WTC11 (cell line): ENCODE data around the gene USP48.

Experiments used
- ATF3 ChIP-seq: sonication (generic); formaldehyde crosslinking; conservative IDR thresholded peaks from 2 replicates; pipeline ENCODE4 v1.8.1; 2022; ENCODE audit warnings: mild to moderate bottlenecking, missing genetic modification reagents
- CTCF ChIP-seq: fragments of 200-600 bp; IDR thresholded peaks from 2 replicates; pipeline ENCODE4 v1.8.0; 2022; ENCODE audit warnings: antibody characterized with exemption
- E2F4 ChIP-seq: sonication (generic); formaldehyde crosslinking; IDR thresholded peaks from 2 replicates; pipeline ENCODE4 v1.8.1; 2022; ENCODE audit warnings: low read depth, mild to moderate bottlenecking, moderate library complexity, missing genetic modification reagents, borderline replicate concordance
- E2F5 ChIP-seq: sonication (generic); formaldehyde crosslinking; IDR thresholded peaks from 2 replicates; pipeline ENCODE4 v1.8.1; 2022; ENCODE audit warnings: mild to moderate bottlenecking, moderate library complexity, missing genetic modification reagents
- HMGXB4 ChIP-seq: sonication (generic); formaldehyde crosslinking; IDR thresholded peaks from 2 replicates; pipeline ENCODE4 v1.8.1; 2023; ENCODE audit warnings: mild to moderate bottlenecking, moderate library complexity, missing genetic modification reagents
- MLX ChIP-seq: sonication (generic); formaldehyde crosslinking; IDR thresholded peaks from 2 replicates; pipeline ENCODE4 v1.8.1; 2023; ENCODE audit warnings: mild to moderate bottlenecking, missing genetic modification reagents, moderate library complexity
- NFYB ChIP-seq: sonication (generic); formaldehyde crosslinking; conservative IDR thresholded peaks from 2 replicates; pipeline ENCODE4 v1.8.0; 2022; ENCODE audit warnings: low read depth, missing genetic modification reagents
- SP1 ChIP-seq: sonication (generic); formaldehyde crosslinking; conservative IDR thresholded peaks from 2 replicates; pipeline ENCODE4 v1.8.1; 2022; ENCODE audit warnings: missing genetic modification reagents
- TCF7 ChIP-seq: sonication (generic); formaldehyde crosslinking; IDR thresholded peaks from 2 replicates; pipeline ENCODE4 v1.8.0; 2022; ENCODE audit warnings: mild to moderate bottlenecking, low read depth, missing genetic modification reagents, moderate library complexity
- USF2 ChIP-seq: sonication (generic); formaldehyde crosslinking; IDR thresholded peaks from 2 replicates; pipeline ENCODE4 v1.8.1; 2023; ENCODE audit warnings: mild to moderate bottlenecking, missing genetic modification reagents, moderate library complexity
- ZNF512 ChIP-seq: sonication (generic); formaldehyde crosslinking; IDR thresholded peaks from 2 replicates; pipeline ENCODE4 v1.8.1; 2022; ENCODE audit warnings: missing genetic modification reagents, borderline replicate concordance
- ZNF671 ChIP-seq: fragments of 250-450 bp; sonication (Bioruptor Pico); IDR thresholded peaks from 2 replicates; pipeline ENCODE4 v1.8.0; 2021; ENCODE audit warnings: mild to moderate bottlenecking
- ZSCAN18 ChIP-seq: fragments of 250-450 bp; sonication (Bioruptor Pico); IDR thresholded peaks from 2 replicates; pipeline ENCODE4 v2.1.2; 2022; ENCODE audit warnings: mild to moderate bottlenecking, moderate library complexity

- TF ChIP-seq ZNF512 (CRISPR knock-in tag) (no peak), SP1 (CRISPR knock-in tag) (no peak), CTCF (no peak), E2F5 (CRISPR knock-in tag) (no peak), ZSCAN18 (CRISPR knock-in tag) (no peak), USF2 (CRISPR knock-in tag) (no peak), ATF3 (no peak), ZNF671 (no peak), TCF7 (no peak), E2F4 (CRISPR knock-in tag) (no peak), HMGXB4 (no peak), NFYB (CRISPR knock-in tag) (no peak), MLX (CRISPR knock-in tag) (no peak)
Observed at GRCh38 chr1:21721295-21721985, 61.5 kb downstream of the USP48 start.
